Ramos (cell line): ENCODE data around the gene ADPRS.

ENCODE experiments used
- in situ Hi-C: fragments of 300-500 bp; cut with MboI; formaldehyde crosslinking; loops from one replicate; pipeline ENCODE4 v1.14.3; 2022; ENCODE audit warnings: low sequenced_read_pairs; ENCODE audit not compliant: unreplicated experiment

ADPRS gene, protein sequence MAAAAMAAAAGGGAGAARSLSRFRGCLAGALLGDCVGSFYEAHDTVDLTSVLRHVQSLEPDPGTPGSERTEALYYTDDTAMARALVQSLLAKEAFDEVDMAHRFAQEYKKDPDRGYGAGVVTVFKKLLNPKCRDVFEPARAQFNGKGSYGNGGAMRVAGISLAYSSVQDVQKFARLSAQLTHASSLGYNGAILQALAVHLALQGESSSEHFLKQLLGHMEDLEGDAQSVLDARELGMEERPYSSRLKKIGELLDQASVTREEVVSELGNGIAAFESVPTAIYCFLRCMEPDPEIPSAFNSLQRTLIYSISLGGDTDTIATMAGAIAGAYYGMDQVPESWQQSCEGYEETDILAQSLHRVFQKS

DNA sequence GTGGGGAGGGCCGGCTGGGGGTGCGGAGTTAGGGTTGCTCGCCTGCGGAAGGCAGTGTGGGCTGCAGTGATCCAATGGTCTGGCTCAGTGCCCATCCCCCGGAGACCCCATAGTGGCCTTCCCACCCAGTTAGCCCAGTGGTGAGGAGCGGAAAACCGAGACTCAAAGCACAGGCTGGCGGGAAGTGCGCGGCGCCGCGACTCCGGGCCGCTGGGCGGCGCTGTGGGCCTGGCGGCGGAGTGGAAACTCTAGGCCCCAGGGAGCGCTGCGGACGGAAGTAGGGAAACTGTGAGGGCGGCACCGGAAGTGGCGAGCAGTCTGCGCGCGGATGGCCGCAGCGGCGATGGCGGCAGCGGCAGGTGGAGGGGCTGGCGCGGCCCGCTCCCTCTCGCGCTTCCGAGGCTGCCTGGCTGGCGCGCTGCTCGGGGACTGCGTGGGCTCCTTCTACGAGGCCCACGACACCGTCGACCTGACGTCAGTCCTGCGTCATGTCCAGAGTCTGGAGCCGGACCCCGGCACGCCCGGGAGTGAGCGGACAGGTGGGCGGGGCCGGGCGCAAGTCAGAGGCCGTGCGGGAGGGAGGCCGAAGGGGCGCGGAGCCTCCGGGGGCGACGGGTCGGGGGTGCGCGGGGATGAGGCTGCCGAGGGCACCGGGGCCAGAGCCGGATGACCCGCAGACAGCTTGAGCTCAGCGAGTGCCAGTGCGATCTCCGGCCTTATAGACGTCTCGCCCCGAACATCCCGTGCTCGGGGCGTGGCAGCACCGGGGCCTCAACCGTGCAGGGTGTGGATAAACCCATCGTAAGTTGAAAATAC, at the start of gene ADPRS:
TSS of gene ADPRS (plus strand) at position 316 of the 816 bp plus-strand sequence. CDS start at position 329, 13 bp downstream.
- in situ Hi-C loops, result no loop called here

DNA sequence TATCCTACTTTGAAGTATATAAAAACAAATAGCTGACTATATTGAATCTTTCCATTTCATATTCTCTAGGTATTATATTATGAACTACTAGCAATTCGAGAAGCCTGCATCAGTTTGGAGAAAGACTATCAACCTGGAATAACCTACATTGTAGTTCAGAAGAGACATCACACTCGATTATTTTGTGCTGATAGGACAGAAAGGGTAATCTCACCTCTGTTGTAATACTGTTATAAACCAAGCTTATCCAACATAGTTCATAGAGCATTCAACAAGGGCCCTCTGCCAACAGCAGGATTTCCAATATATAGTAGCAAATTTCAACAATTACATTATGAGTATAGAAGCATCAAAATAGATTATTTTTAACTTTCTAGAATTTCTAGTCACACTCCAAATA, 48.5 kb upstream of the ADPRS start:
- in situ Hi-C loops, result no loop called here

DNA sequence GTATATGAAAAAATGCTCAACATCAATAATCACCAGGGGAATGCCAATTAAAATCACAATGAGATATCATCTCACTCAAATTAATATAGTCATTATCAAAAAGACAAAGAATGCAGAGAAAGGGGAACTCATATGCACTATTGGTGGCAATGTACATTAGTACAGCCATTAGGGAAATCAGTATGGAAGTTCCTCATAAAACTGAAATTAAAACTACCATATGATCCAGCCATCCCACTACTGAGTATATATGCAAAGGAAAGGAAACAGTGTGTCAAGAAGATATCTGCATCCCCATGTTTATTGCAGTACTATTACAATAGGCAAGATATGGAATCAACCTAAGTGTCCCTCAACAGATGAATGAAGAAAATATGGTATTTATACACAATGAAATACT, 36.9 kb upstream of the ADPRS start:
- in situ Hi-C loops, result no loop called here

DNA sequence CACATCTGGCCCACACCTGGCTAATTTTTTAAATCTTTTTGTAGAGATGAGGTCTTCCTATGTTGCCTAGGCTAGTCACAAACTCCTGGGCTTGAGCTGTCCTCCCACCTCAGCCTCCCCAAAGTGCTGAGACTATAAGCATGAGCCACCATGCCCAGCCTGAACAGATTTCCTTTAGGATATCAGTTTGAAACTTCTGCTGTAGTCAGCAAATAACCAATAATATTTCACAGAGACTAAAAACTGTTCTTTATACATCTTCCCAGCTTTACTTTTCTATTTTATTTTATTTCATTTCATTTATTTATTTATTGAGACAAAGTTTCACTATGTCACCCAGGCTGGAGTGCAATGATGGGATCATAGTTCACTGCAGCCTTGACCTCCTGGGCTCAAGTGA, 34.7 kb upstream of the ADPRS start:
- in situ Hi-C loops, result no loop called here

DNA sequence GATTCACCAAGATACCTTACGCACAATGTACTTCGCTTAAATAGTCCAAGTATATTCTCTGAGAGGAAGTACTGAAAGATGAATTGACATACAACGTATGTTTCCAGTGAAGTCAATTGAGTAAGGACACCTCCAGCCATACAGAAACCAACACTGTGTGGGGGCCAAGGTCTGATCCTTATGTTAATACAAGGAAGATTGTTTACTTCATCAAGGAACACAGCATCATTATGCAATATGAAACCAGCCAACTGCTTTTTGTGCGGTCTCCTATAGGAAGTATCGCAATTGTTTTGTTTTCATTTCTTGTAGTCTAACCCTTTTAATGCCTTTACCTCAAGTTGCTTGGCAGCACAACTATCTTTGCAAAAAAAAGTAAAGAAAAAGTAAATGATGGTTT, 33.0 kb upstream of the ADPRS start:
- in situ Hi-C loops, result no loop called here

DNA sequence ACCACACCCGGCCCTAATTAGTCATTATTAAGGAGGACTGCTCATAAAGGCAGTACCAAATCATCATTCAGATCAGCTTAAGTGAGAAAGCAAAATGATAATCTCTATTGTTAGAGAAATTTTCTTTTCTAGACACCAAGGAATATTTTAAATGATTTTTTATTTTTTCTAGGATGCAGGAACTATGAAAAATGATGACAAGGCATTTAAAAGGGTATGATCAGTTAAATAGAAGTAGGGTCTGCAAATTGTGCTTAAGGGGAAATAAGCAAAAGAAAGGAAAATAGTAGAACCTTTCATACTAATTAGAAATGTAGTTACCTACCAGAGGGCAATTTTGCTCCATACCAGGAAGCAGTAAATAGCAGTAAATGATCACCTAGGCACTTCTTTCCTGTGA, 26.4 kb upstream of the ADPRS start:
- in situ Hi-C loops, result no loop called here

DNA sequence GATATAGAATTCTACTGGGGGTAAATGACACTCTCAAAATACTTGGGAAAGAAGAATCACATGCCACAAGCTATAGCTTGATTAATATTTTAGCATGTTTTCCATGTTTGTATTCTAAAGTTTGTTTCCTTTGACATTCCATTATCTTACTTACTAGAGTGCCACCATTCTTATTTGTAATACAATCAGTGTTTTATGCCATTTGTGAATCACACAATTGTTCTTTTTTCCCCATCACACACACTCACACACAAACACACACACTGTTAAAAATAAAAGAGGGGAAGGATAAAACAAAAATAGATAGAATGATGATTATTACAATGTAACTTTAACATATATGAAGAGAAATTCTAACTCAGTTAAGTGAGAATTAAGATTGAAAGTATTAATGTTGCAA, 20.8 kb upstream of the ADPRS start:
- in situ Hi-C loops, result no loop called here

DNA sequence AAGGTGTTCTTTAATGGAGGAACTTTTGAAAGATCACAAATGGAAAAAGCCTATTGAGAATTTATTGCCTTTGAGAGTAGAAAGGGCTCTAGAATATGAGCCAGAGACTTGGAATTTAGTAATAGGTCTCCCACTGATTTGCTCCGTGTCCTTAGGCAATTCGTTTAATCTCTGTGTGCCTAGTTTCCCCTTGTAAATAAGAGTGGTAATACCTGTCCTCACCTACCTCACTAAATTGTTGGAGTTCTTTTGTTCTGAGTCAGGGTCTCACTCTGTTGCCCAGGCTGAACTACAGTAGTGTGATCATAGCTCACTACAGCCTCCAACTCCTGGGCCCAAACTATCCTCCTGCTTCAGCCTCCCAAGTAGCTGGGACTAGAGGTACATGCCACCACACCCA, 19.8 kb upstream of the ADPRS start:
- in situ Hi-C loops, result no loop called here

DNA sequence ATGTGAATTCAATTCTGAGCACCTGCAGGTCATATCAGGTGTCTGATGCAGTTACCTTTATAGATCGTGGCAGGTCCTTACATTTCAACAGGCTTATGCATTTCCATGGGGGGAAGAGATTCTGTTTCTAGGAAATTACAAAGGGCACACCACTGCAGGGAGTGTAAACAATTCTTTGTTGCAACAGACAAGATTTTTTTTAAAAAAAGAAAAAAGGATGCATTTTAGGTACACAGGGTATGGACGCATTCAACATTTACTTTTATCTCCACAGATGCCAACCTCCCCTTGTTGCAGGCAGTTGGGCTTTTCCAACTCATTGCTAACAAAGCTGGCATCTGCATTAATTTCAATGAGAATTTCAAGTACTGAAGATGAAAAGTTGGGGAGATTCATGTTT, 18.3 kb upstream of the ADPRS start:
- in situ Hi-C loops, result no loop called here

DNA sequence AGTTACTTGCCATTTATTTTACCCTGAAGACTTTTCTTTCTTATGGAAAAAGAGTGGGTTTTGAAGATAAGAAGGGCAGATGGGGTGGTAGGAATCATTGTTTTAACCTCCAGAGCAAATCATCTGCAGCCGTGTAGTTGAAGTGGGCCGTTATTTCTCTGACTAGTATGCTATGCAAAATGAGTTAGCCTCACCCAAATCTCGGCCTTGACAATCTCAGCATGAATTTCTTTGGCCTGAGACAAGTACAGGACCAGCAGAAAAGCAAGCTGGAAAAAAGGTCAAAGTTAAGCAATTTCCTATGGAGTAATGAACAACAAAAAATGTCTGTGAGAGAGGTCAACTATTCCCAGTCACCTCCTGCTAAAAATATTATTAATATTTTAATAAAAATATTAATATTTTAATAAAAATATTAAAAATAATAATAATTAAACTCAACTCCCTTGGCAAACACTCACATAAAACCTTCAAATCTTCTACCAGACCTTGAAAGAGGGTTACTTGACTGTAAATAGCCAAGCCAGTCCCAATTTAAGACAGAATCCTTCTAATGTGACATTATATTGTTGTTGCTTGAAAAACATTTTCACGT, 11.6 kb upstream of the ADPRS start:
- in situ Hi-C loops, result no loop called here

DNA sequence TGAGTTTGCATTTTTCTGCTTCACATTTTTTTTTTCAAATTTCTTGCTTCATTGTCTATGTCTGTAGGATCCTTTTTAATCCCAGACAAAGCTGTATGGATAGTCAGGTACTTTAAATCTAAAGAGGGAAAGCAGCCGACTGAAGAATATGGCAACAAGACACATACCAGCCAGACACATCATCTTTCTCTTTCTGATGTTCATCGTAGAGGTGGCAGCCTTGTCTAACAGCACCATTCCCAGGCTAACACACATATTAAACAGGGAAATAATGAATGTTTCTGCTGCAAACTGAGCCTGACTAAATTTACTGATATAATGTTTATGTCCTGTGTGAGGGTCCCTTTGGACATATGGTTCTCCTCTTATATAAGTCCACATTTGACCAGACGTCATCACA, 8.5 kb upstream of the ADPRS start:
- in situ Hi-C loops, result no loop called here

DNA sequence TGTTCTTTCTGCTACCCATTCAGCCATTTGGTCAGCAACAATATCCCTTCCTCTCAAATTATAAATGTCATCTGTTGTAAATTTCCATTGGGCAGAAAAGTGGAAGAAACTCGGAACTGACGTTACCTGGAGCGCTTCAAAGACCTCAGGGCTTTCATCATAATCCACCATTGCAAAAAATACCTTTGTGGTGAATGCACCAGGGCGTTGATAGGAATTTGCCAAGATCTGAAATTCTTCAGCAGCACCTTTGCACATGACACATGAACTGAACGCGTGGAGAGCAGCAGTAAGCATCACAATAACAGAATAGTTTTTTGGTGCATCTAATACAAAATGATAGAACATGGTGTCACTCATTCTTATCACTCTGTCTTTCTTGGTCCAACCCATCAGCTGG, 7.9 kb upstream of the ADPRS start:
- in situ Hi-C loops, result no loop called here

DNA sequence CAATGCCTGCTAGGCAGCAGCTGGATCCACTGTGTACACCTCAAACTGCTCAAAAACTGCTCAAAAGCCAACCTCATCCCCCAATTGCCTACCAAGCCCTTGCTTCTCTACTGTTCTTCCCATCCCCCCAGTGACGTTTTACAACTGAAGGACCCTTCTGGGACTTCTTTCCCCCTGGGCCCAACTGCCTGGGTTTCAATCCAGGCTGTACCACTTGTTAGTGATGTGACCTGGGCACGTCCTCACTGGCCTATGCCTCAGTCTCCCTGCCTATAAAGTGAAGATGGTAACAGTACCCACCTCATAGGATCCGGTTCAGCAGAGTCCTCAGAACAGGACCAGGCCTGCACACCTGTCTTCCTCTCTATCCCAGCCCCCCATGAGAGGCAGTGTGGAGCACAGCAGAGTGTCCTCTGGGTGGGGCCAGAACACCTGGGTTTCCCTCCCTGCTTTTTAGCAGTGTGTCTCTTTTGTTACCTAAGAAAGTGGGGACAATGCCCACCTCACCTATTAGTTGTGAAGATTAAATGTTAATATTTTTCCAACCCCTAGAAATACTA, 6.7 kb upstream of the ADPRS start:
- in situ Hi-C loops, result no loop called here

DNA sequence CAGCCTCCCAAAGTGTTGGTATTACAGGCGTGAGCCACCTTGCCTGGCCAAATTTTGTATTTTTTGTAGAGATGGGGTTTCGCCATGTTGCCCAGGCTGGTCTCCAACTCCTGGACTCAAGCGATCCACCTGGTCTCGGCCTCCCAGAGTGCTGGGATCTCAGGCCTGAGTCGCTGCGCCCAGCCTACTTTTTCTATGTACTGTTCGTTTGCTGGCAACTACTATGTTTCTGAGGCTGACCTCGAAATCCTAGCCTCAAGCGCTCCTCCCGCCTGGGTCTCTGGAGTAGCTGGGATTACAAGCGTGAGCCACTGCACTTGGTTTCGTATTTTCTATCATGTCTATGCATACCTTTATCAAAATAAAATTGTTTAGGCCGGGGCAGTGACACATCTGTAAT, 5.5 kb upstream of the ADPRS start:
- in situ Hi-C loops, result no loop called here

DNA sequence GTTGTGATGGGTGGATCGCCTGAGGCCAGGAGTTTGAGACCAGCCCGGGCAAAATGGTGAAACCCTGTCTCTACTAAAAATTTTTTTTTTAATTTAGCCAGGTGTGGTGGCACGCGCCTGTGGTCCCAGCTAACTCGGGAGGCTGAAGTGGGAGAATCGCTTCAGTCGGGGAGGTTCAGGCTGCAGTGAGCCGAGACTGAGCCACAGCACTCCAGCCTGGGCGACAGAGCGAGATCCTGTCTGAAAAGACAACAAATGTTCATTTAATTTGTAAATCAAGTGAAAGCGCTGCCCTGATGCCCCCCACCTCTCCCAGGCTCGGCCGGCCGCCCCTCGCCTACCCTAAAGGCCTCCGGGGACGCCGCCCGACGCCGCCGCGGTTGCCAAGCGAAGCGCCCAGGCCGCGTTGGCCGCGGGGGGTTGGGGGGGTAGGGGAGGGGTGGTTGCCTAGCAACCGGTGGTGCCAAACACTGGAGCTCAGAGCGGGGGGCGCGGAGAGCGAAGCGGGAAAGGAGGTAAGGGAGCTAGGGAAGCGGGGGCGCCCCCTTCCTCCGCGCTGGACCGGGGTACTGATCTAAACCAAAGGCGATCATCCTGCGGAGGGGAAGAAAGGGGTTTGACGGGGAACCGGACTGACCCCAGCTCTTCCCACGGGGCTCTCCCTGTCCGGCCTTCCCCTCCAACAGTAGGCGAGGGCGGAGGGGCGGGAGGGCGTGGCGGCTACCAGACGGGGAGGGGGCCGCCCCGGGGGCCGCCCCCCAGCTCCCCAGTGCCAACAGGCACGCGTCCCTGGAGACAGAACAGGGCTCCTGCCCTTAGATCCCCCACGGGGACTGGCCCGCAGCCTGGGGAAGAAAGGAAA, 4.8 kb upstream of the ADPRS start, which contains the start of gene TEKT2:
TSS of gene TEKT2 (plus strand) at position 460 of the 862 bp plus-strand sequence. CDS start 828 bp downstream, outside the sequence.
- in situ Hi-C loops, result no loop called here

DNA sequence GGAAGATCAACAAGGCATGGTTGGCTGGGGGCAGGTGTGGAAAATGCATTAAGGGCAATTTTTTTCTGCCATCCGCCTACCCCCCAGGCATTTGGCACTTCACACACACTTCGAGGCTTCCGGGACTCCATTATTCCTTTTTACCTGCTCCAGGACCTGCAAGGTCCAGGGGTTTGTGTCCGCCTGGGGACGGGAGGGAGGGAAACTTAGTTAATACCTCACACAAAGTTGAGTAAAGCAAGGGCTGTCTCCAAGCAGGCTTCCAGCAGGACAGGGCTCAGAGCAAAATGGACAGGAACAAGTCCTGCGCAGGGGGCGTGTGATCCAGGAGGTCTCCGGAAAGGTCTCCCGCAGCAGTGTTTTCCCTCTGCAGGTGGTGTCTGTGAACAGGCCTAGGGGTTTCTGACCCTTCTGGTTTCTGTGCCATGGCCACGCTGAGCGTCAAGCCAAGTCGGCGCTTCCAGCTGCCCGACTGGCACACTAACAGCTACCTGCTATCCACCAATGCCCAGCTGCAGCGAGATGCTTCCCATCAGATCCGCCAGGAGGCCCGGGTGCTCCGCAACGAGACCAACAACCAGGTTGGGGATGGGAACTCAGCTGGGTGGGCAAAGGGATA, 4.1 kb upstream of the ADPRS start:
- in situ Hi-C loops, result no loop called here

DNA sequence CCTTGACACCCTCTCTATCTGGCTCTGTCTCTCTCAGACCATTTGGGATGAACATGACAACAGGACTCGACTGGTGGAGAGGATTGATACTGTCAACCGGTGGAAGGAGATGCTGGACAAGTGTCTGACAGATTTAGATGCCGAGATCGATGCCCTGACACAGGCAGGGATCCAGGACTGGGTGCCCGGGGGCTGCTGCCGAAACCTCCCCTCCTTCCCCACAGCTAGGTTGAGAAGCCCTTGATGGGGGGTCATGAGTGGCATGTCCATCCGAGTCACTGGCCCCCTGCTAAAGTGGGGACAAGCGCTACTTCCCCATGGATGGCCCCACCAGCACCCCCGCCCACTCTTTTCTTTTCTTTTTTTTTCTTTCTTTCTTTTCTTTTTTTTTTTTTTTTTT, 3.6 kb upstream of the ADPRS start:
- in situ Hi-C loops, result no loop called here

DNA sequence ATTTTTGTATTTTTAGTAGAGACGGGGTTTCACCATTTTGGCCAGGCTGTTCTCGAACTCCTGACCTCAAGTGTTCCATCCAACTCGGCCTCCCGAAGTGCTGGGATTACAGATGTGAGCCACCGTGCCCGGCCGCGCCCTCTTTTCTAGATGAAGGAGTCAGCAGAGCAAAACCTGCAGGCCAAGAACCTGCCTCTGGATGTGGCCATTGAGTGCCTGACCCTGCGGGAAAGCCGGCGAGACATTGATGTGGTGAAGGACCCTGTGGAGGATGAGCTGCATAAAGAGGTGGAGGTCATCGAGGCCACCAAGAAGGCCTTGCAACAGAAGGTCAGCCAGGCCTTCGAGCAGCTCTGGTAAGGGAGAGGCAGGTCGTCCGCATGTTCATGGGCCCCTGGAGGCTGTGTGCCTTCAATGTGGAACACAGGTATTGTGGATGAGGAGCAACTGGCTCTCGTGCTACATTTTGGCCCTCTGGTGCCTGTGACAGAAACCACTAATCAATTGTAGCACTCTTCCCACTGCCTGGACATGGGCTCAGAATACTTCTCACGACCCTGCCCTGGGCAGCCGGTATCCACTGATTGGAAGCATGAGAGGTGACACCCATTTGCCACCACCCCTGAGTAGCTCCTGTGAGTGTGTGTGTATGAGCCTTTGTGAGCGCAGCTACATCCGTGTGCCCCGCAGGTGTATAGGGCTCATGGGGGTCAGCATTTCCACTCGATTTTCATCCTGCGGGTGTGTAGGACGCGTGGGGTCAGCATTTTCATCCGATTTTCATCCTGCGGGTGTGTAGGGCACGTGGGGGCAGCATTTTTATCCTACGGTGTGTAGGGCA, 2.8 kb upstream of the ADPRS start:
- in situ Hi-C loops, result no loop called here
